ENCODE results near the gene OGFRL1. TPM values are rescaled to one million over a fixed set of nuclear protein-coding genes. Genes with fewer than 3 reads are reported as not detected.

OGFRL1 gene
- total and polyA plus RNA-seq, 8 donors = 12.4 to 28.9 (median 14.7) TPM

DNA sequence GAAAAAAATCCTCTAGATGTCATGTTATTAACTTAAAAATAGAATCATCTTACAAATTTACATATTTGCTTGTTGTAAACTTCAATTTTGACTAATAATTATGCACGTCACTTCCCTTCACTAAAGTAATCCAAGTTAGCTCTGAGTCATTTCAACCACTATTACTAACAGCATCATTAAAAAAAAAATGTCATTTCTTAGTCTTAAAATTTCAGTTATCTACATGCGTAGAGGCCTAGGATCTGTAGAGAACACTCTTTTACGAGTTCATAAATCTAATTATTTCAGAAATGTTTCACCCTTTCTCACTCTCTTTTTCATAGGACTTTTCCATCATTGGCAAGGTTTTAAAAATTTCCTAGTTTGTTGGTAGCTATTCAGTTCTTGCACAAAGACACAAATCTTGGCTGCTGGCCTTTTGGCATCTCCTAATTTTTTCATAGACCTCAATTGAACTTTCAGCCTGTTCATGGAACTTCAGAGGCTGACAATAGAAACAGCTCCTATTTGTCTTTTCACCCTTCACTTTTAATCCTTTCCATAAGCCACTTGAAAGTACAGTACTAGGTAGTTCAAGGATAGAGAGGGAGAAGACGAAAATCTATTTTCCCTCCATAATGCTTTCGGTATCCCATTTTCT, 61.5 kb downstream of the OGFRL1 start:
- DNase-seq = peak in 2 of 4 donors; percentile 42 to 67
- intact Hi-C loops (cut with DNase I) = loop anchor here in 1 of 2 donors (5.0 kb wide), 1 partner anchor 158 kb away; no protein-coding TSS in a partner anchor
- peaks cover 0 to 15% of the 10 kb centered on the region in 2 donors for H3K4me1 ChIP-seq
- H3K9me3 ChIP-seq = no peaks in the 10 kb centered on the region
- H3K27me3 ChIP-seq = no peaks in the 10 kb centered on the region
- no peak overlapping the region for H3K4me3 ChIP-seq
- H3K27ac ChIP-seq = peak overlapping the region; percentile 34 to 56
- peak; percentile 74 for ATAC-seq
- no peaks in the 10 kb centered on the region for H3K36me3 ChIP-seq
- TF ChIP-seq, protein P1, sequence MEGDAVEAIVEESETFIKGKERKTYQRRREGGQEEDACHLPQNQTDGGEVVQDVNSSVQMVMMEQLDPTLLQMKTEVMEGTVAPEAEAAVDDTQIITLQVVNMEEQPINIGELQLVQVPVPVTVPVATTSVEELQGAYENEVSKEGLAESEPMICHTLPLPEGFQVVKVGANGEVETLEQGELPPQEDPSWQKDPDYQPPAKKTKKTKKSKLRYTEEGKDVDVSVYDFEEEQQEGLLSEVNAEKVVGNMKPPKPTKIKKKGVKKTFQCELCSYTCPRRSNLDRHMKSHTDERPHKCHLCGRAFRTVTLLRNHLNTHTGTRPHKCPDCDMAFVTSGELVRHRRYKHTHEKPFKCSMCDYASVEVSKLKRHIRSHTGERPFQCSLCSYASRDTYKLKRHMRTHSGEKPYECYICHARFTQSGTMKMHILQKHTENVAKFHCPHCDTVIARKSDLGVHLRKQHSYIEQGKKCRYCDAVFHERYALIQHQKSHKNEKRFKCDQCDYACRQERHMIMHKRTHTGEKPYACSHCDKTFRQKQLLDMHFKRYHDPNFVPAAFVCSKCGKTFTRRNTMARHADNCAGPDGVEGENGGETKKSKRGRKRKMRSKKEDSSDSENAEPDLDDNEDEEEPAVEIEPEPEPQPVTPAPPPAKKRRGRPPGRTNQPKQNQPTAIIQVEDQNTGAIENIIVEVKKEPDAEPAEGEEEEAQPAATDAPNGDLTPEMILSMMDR (IDR thresholded peaks at IDR 0.05) = no peak

DNA sequence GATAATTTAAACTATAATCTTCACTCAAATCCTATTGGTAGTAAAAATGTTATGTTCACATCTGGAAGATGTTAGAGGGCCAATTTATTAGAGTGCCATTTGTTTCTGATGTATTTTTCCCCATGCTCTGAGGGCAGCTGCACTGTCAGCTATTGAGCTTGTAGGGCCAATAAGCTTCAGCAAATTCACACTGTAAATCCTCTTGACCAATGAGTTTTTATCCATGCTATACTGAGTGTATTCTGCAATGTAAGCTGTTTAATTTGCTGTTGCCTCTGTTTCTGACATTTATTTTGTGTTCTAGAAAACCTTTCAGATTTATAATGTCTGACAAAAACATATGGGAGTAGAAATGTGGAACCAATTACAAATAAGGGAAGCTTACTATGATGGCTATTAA, 62.6 kb downstream of the OGFRL1 start:
- no peak overlapping the region for H3K4me3 ChIP-seq
- H3K36me3 ChIP-seq = no peaks in the 10 kb centered on the region
- no peak for ATAC-seq
- DNase-seq = no peak
- H3K27me3 ChIP-seq = no peaks in the 10 kb centered on the region
- H3K27ac ChIP-seq = peak overlapping the region in 1 of 2 donors; percentile 56
- peaks cover 0 to 15% of the 10 kb centered on the region in 2 donors for H3K4me1 ChIP-seq
- intact Hi-C loops (cut with DNase I) = no loop called here
- peaks cover 0 to 2% of the 10 kb centered on the region in 2 donors for H3K9me3 ChIP-seq
- TF ChIP-seq, protein P1 (IDR thresholded peaks at IDR 0.05) = no peak

Measured in left lung (tissue), 10 donors.